Measurements from ENCODE around the gene CYTL1.

- TF ChIP-seq POLR2A (IDR thresholded peaks at IDR 0.05) (no peak), CTCF (IDR thresholded peaks at IDR 0.05) (no peak)
Measured at GRCh38 chr4:4987656-4988055, 31.6 kb downstream of the CYTL1 start.

Measured in right lobe of liver (tissue), 4 donors.